Liver (tissue), 3 donors: Measurements from ENCODE around the gene AOPEP.

Experiments
- SP1 ChIP-seq: IDR thresholded peaks from 2 replicates; pipeline ENCODE4 v1.6.1; 2018; ENCODE audit warnings: antibody characterized with exemption, mild to moderate bottlenecking
- TF ChIP-seq, protein P1 (sequence below): fragments of 150-350 bp; IDR thresholded peaks from 2 replicates; pipeline ENCODE4 v1.5.1; 2017; ENCODE audit warnings: improper control_type of control experiment, low read depth, low read length; ENCODE audit not compliant: missing input control
- donor health status: healthy.
- donor health status: healthy.

DNA sequence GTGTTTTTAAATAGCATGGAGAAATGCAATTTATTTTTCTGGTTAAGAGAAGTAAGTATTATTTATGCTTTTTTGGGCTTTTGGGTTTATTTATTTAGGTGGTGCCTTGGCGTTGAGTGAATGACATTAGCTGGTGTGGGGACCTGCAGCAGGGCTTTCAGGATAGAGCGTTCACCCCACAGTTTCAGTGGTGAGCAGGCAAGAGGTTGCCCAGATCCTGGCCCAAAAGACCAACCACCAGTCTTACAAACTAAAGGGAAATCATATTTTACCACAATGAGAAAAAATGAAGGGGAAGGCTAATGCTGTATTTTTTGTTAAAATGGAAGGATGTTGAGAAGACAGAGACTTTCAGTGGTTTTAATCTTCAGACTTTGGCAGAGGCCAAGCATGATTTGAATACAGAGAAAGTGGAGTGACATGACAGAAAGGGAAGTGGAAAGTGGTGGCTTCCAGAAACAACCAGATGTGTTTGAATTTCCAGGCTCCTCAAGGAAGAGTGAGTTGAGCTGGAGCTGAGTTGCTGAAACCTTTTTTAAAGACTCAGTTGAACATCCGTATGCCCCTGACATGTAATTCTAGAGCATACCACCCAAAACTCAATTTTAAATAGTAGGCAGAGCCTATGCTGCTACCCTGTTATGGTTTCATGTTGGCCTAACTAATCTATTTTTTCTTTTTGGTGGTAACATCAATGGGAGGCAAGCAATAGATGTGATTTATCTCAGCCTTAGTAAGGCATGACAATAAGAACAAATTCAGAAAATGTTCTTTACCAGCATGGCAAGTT is 94.8 kb downstream of the AOPEP start:
- TF ChIP-seq, protein P1, sequence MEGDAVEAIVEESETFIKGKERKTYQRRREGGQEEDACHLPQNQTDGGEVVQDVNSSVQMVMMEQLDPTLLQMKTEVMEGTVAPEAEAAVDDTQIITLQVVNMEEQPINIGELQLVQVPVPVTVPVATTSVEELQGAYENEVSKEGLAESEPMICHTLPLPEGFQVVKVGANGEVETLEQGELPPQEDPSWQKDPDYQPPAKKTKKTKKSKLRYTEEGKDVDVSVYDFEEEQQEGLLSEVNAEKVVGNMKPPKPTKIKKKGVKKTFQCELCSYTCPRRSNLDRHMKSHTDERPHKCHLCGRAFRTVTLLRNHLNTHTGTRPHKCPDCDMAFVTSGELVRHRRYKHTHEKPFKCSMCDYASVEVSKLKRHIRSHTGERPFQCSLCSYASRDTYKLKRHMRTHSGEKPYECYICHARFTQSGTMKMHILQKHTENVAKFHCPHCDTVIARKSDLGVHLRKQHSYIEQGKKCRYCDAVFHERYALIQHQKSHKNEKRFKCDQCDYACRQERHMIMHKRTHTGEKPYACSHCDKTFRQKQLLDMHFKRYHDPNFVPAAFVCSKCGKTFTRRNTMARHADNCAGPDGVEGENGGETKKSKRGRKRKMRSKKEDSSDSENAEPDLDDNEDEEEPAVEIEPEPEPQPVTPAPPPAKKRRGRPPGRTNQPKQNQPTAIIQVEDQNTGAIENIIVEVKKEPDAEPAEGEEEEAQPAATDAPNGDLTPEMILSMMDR = no peak
- no peak for TF ChIP-seq SP1
